Activated T-helper 1 cell treated with anti-CD3 and anti-CD28 coated beads, Interleukin-12 subunit alpha, Interleukin-12 subunit beta, Interleukin-2, Interleukin-4 antibody, amounts not matched to agents 30 ng/mL and 10 ng/mL and 1 ng/mL, durations not matched to agents 14 hours and 24 hours and 36 hours (primary cell): Measurements from ENCODE around the gene R3HDM2. TPM values are rescaled to one million over a fixed set of nuclear protein-coding genes. Genes with fewer than 3 reads are reported as not detected.
"Not testable (repeated sequence)": the region's sequence is repeated elsewhere in the genome, so short reads cannot be mapped to it uniquely, and the experiment has no call there.

Experiments
- DNase-seq: peaks from one replicate; pipeline ENCODE4 v3.0.0; 2021; ENCODE audit warnings: low spot score
- H3K27ac Mint-ChIP-seq: one replicate; pipeline ENCODE4 v1.8.0; 2021; ENCODE audit warnings: mild to moderate bottlenecking, mixed read lengths
- H3K27me3 Mint-ChIP-seq: one replicate; pipeline ENCODE4 v1.8.0; 2022; ENCODE audit warnings: mild to moderate bottlenecking, moderate library complexity, mixed read lengths; ENCODE audit not compliant: insufficient read depth
- H3K36me3 Mint-ChIP-seq: one replicate; pipeline ENCODE4 v1.8.0; 2021; ENCODE audit warnings: low read depth, mixed read lengths
- H3K4me1 Mint-ChIP-seq: one replicate; pipeline ENCODE4 v1.8.0; 2021; ENCODE audit warnings: low read depth, mixed read lengths
- H3K4me3 Mint-ChIP-seq: one replicate; pipeline ENCODE4 v1.8.0; 2021; ENCODE audit warnings: mild to moderate bottlenecking, moderate library complexity, mixed read lengths
- H3K9me3 Mint-ChIP-seq: one replicate; pipeline ENCODE4 v1.8.0; 2021; ENCODE audit warnings: mixed read lengths
- intact Hi-C: fragments of 100-400 bp; cut with micrococcal nuclease; formaldehyde crosslinking; loops from one replicate; pipeline ENCODE4 v1.15.1; 2024
- total RNA-seq: library from RNA; stranded (reverse); gene quantifications from 2 replicates; pipeline ENCODE4 v1.2.3, GENCODE V29; 2022

The R3HDM2 gene
- total RNA-seq, 1 donor from 2014 or later, result 44.6 TPM

DNA sequence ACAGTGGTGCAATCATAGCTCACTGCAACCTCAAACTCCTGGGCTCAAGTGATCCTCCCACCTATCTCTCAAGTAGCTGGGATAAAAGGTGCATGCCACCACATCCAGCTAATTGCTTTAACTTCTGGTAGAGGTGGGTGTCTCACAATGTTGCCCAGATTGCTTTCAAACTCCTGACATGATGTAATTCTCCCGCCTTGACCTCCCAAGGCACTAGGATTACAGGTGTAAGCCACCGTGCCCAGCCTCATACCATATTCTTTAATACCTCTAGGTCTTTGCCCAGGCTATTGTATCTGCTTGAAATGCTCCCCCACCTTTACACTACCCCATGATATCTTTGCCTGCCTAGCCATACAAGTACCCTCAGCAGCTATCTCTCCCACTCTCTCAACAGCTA lies 11.3 kb downstream of the R3HDM2 start:
- Mint-ChIP-seq H3K4me3 (no peak overlapping the region), H3K4me1 (peaks cover 4% of the 10 kb centered on the region), H3K27ac (no peak overlapping the region), H3K9me3 (no peaks in the 10 kb centered on the region), H3K36me3 (peaks cover 22% of the 10 kb centered on the region), H3K27me3 (no peaks in the 10 kb centered on the region)
- DNase-seq, result no peak
- intact Hi-C loops, result no loop called here

DNA sequence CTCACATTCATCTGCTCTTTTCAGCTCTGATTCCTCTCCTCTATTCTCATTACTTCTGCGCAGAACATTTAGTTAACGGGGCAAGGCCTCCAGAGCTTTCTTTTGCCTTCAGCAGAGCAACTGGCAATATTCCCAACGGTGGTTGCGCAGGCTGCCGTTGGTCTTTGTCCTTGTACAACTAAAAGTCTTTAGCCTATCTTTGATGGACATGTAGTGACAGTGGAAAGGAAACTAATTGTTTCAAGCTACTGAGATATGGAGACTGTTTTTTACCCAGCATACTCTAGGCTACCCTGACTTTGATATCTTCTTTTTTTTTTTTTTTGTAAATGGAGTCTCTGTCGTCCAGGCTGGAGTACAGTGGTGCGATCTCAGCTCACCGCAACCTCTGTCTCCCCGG lies 12.6 kb downstream of the R3HDM2 start:
- Mint-ChIP-seq H3K4me3 (no peak overlapping the region), H3K9me3 (no peaks in the 10 kb centered on the region), H3K36me3 (peaks cover 20% of the 10 kb centered on the region), H3K27me3 (no peaks in the 10 kb centered on the region), H3K27ac (no peak overlapping the region), H3K4me1 (peaks cover 4% of the 10 kb centered on the region)
- intact Hi-C loops, result no loop called here
- DNase-seq, result no peak

DNA sequence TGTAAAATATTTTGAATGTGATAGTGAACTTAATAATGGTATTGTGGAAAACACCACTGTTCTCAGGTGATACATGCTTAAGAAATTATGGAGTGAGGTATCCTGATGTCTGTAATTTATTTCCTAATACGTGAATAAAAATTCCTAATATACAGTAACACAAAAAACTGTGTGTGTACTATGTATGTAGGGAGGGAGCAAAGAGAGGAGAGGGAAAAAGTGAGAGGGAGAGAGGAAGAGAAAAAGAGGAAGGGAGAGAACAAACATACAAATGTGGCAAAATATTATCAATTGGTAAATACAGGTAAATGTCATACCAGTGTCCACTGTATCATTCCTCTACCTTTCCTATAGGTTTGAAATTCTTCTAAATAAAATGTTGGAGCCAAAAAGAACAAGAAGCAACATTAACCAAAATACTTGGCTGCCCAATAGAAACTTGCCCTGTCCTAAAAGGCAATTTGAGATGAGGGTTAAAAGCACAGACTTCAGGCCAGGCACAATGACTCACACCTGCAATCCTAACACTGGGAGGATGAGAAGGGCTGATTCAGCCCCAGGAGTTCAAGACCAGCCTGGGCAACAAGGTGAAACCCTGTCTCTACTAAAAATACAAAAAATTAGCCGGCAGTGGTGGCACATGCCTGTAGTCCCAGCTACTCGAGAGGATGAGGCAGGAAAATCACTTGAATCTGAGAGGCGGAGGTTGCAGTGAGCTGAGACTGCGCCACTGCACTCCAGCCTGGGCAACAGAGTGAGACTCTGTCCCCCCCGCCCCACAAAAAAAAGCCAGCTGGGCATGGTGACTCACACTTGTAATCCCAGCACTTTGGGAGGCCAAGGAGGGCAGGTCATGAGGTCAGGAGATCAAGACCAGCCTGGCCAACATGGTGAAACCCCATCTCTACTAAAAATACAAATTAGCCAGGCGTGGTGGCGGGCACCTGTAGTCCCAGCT lies 14.5 kb downstream of the R3HDM2 start:
- Mint-ChIP-seq H3K4me3 (no peak overlapping the region), H3K27me3 (no peaks in the 10 kb centered on the region), H3K36me3 (peaks cover 13% of the 10 kb centered on the region), H3K27ac (no peak overlapping the region), H3K4me1 (peaks cover 4% of the 10 kb centered on the region), H3K9me3 (no peaks in the 10 kb centered on the region)
- no peak for DNase-seq
- intact Hi-C loops, result no loop called here

DNA sequence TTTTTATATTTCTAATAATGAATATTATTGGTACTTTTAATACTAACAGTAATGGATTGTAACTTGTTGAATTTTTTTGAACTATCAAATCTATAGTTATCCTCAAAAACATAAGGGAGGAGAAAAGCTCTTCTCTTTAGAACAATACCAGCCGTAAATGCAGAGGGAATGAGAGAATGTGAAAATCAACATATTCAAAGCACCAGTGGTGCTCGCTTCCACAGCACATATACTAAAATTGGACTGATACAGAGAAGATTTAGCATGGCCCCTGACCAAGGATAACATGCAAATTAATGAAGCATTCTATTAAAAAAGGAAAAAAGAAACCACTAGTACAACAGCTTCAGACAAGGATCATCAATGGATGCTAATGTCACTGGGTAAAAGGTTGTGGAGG lies 15.8 kb downstream of the R3HDM2 start:
- no peaks in the 10 kb centered on the region for H3K27me3 Mint-ChIP-seq
- H3K27ac Mint-ChIP-seq, result no peak overlapping the region
- H3K36me3 Mint-ChIP-seq, result peaks cover 8% of the 10 kb centered on the region
- DNase-seq, result no peak
- intact Hi-C loops, result no loop called here
- no peaks in the 10 kb centered on the region for H3K4me1 Mint-ChIP-seq
- no peaks in the 10 kb centered on the region for H3K9me3 Mint-ChIP-seq
- H3K4me3 Mint-ChIP-seq, result no peak overlapping the region

DNA sequence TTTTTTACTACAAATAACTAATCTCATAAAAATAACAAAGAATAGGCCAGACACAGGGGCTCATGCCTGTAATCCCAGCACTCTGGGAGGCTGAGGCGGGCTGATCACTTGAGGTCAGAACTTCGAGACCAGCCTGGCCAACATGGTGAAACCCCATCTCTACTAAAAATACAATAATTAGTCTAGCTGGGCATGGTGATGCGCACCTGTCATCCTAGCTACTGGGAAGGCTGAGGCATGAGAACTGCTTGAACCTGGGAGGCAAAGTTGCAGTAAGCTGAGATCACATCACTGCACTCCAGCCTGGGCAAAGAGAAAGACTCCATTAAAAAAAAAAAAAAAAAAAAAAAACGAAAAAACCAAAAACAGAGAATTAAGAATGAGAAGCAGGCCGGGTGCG lies 16.7 kb downstream of the R3HDM2 start:
- H3K4me1 Mint-ChIP-seq, H3K4me3 Mint-ChIP-seq, H3K36me3 Mint-ChIP-seq, H3K27ac Mint-ChIP-seq, intact Hi-C loops, H3K27me3 Mint-ChIP-seq, DNase-seq, H3K9me3 Mint-ChIP-seq: not testable (repeated sequence)

DNA sequence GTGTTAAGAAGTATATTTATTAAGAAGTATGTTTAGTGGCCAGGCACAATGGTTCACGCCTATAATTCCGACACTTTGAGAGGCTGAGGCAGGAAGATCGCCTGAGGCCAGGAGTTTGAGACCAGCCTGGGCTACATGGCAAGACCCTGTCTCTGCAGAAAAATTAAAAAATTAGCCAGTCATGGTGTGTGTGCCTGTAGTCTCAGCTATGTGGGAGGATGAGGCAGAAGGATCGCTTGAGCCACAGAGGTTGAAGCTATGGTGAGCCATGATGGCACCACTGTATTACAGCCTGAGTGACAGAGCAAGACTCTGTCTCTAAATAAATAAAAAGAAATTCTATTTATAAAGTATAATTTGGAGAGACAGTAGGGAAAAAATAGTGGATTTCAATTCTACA lies 20.3 kb downstream of the R3HDM2 start:
- intact Hi-C loops, result no loop called here
- no peak overlapping the region for H3K27ac Mint-ChIP-seq
- H3K4me1 Mint-ChIP-seq, result no peaks in the 10 kb centered on the region
- DNase-seq, result no peak
- no peak overlapping the region for H3K4me3 Mint-ChIP-seq
- H3K27me3 Mint-ChIP-seq, result no peaks in the 10 kb centered on the region
- H3K9me3 Mint-ChIP-seq, result no peaks in the 10 kb centered on the region
- H3K36me3 Mint-ChIP-seq, result peaks cover 5% of the 10 kb centered on the region

DNA sequence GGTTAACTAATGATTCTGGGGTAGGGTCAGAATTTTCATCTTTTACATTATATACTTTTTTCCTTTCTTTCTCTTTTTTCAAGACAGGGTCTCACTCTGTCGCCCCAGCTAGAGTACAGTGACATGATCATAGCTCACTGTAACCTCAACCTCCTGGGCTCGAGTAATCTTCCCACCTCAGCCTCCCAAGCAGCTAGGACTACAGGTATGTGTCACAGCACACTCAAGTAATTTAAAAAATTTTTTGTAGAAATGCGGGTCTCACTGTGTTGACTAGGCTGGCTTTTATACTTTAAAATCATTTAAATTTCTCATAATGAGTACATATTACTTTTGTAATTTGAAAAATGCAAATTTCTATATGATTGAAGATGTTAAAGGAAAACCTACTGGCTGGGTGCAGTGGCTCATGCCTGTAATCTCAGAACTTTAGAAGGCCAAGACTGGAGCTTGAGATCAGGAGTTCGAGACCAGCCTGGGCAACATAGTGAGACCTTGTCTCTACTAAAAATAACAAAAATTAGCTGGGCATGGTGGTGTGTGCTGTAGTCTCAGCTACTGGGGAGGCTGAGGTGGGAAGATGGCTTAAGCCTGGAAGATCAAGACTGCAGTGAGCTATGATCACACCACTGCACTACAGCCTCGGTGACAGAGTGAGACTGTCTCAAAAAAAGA lies 25.7 kb downstream of the R3HDM2 start:
- H3K4me3 Mint-ChIP-seq, result no peak overlapping the region
- intact Hi-C loops, result no loop called here
- H3K4me1 Mint-ChIP-seq, result no peaks in the 10 kb centered on the region
- no peak for DNase-seq
- H3K27ac Mint-ChIP-seq, result no peak overlapping the region
- peaks cover 2% of the 10 kb centered on the region for H3K36me3 Mint-ChIP-seq
- no peaks in the 10 kb centered on the region for H3K9me3 Mint-ChIP-seq
- no peaks in the 10 kb centered on the region for H3K27me3 Mint-ChIP-seq

DNA sequence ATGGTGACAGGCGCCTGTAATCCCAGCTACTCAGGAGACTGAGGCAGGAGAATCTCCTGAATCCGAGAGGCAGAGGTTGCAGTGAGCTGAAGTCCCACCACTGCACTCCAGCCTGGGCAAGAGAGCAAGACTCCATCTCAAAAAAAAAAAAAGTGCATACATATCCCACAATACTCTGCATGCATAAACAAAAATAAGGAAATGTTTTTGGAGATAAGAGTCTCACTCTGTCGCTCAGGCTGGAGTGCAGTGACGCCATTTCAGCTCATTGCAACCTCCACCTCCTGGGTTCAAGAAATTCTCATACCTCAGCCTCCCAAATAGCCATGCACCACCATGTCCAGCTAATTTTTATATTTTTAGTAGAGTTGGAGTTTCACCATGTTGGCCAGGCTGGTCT lies 28.7 kb downstream of the R3HDM2 start:
- H3K27me3 Mint-ChIP-seq, H3K27ac Mint-ChIP-seq, H3K9me3 Mint-ChIP-seq, H3K4me1 Mint-ChIP-seq, intact Hi-C loops, DNase-seq, H3K36me3 Mint-ChIP-seq, H3K4me3 Mint-ChIP-seq: not testable (repeated sequence)

DNA sequence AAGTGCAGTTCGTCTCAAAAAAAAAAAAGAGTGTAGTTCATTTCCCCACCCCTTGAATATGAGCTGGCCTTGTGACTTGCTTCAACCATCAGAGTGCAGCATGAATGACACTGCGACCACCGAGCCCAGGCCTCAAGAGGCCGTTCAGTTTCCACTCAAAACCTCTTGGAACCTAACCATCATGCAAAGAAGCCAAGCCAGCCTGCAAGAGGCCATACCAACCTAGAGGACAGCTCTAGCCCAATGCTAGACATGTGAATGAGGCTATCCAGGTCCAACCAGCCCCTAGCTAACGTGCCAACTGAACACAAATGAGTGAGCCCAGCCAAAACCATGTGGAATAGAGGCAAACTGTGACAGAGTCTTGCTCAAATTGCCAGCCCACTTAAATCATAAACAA lies 29.7 kb downstream of the R3HDM2 start:
- Mint-ChIP-seq H3K4me1 (no peaks in the 10 kb centered on the region), H3K36me3 (no peaks in the 10 kb centered on the region), H3K4me3 (no peak overlapping the region), H3K27ac (no peak overlapping the region), H3K9me3 (no peaks in the 10 kb centered on the region), H3K27me3 (no peaks in the 10 kb centered on the region)
- intact Hi-C loops, result no loop called here
- no peak for DNase-seq

DNA sequence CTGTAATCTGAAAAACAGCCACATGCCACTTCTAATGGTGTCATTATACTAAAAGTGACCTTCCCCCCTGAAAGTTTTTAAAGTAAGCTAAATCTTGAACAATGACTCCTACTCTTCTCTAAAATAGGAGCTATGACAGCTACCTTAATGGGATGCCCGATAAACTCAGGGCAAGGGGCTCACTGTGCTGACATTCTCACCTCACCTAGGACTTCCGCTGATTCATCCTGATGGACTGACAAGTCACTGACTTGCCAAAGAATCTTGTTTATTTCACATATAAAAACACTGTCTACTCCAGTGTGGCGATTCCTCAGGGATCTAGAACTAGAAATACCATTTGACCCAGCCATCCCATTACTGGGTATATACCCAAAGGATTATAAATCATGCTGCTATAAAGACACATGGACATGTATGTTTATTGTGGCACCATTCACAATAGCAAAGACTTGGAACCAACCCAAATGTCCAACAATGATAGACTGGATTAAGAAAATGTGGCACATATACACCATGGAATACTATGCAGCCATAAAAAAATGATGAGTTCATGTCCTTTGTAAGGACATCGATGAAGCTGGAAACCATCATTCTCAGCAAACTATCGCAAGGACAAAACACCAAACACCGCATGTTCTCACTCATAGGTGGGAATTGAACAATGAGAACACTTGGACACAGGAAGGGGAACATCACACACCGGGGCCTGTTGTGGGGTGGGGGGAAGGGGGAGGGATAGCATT lies 31.0 kb downstream of the R3HDM2 start:
- H3K4me3 Mint-ChIP-seq, H3K9me3 Mint-ChIP-seq, intact Hi-C loops, DNase-seq, H3K36me3 Mint-ChIP-seq, H3K4me1 Mint-ChIP-seq, H3K27ac Mint-ChIP-seq, H3K27me3 Mint-ChIP-seq: not testable (repeated sequence)

DNA sequence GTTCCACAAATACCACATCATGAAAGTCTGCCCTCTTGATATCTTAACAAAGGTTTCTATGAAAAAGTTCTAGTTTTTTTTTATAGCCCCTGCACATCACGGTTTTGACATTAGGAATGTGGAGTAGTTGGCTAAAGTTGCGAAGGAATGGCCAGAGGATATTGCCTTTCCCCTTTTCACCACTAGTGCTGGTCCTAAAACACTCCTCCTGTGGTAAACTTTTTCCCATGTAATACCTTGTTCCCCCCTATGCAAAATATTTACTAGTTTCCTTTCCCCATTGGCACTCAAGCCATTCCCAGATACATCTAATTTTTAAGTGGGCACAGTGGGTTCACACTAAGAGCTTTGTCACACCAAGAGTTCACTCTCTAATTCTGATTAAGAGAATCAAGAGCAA lies 33.4 kb downstream of the R3HDM2 start:
- Mint-ChIP-seq H3K27me3 (no peaks in the 10 kb centered on the region), H3K4me1 (no peaks in the 10 kb centered on the region), H3K36me3 (peaks cover 9% of the 10 kb centered on the region)

DNA sequence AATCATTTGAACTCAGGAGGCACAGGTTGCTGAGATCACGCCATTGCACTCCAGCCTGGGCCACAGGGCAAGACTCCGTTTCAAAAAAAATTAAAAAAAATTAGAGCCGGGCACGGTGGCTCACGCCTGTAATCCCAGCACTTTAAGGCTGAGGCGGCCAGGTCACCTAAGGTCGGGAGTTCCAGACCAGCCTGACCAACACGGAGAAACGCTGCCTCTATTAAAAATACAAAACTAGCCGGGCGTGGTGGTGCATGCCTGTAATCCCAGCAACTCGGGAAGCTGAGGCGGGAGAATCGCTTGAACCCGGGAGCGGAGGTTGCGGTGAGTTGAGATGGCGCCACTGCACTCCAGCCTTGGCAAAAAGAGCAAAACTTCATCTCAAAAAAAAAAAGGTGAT lies 35.7 kb downstream of the R3HDM2 start:
- intact Hi-C loops, result no loop called here
- no peak for DNase-seq
- H3K4me1 Mint-ChIP-seq, result no peaks in the 10 kb centered on the region
- no peak overlapping the region for H3K4me3 Mint-ChIP-seq
- no peaks in the 10 kb centered on the region for H3K9me3 Mint-ChIP-seq
- H3K27me3 Mint-ChIP-seq, result no peaks in the 10 kb centered on the region
- no peak overlapping the region for H3K27ac Mint-ChIP-seq
- H3K36me3 Mint-ChIP-seq, result peaks cover 19% of the 10 kb centered on the region

More for the DNA sequence above, 33.4 kb downstream of the R3HDM2 start:
- Mint-ChIP-seq H3K4me3 (no peak overlapping the region), H3K9me3 (no peaks in the 10 kb centered on the region), H3K27ac (no peak overlapping the region)
- intact Hi-C loops, result no loop called here
- no peak for DNase-seq

DNA sequence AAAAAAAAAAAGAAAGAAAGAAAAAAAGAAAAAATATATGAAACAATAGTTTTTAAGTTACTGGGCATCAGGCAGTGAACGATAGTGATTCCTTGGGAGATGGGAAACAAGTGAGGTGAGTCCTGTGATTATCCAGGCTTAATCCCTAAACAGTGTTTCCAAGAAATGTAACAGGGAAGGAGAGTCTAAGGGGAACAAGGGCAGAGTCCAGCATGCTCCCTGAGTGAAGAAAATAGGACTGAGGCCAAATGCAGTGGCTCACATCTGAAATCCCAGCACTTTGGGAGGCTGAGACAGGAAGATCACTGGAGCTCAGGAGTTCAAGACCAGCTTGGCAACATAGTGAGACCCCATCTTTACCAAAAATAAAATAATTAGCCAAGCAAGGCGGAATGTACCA lies 40.7 kb downstream of the R3HDM2 start:
- H3K4me1 Mint-ChIP-seq, result no peaks in the 10 kb centered on the region

More for the DNA sequence above, 40.7 kb downstream of the R3HDM2 start:
- no peak overlapping the region for H3K27ac Mint-ChIP-seq
- no peak overlapping the region for H3K4me3 Mint-ChIP-seq
- DNase-seq, result no peak
- no peaks in the 10 kb centered on the region for H3K9me3 Mint-ChIP-seq
- H3K27me3 Mint-ChIP-seq, result no peaks in the 10 kb centered on the region
- intact Hi-C loops, result no loop called here
- peaks cover 25% of the 10 kb centered on the region for H3K36me3 Mint-ChIP-seq
